GM06990 (cell line): ENCODE measurements around the gene TCN2.
"Not testable (repeated sequence)": the region's sequence is repeated elsewhere in the genome, so short reads cannot be mapped to it uniquely, and the experiment has no call there.

ENCODE experiments used
- DNase-seq: peaks from one replicate; pipeline ENCODE4 v3.0.0-alpha.2; 2011; ENCODE audit not compliant: insufficient read length; ENCODE audit errors: extremely low read depth
- H3K27me3 ChIP-seq: replicated peaks from 2 replicates; pipeline ENCODE4 v1.6.0; 2011; ENCODE audit warnings: low read length; ENCODE audit not compliant: control insufficient read depth, insufficient read depth
- H3K36me3 ChIP-seq: 2 replicates; pipeline ENCODE4 v1.5.1; 2011; ENCODE audit warnings: low read length; ENCODE audit not compliant: control insufficient read depth, insufficient read depth
- H3K4me3 ChIP-seq: replicated peaks from 2 replicates; pipeline ENCODE4 v1.5.1; 2011; ENCODE audit warnings: low read depth, mild to moderate bottlenecking, control low read depth, low read length
- TF ChIP-seq, protein P1 (sequence below): IDR thresholded peaks from 2 replicates; pipeline ENCODE4 v1.5.1; 2011; ENCODE audit warnings: low read length, control low read depth, mild to moderate bottlenecking, inconsistent platforms; ENCODE audit not compliant: insufficient read depth, poor library complexity, severe bottlenecking

TCN2 gene

DNA sequence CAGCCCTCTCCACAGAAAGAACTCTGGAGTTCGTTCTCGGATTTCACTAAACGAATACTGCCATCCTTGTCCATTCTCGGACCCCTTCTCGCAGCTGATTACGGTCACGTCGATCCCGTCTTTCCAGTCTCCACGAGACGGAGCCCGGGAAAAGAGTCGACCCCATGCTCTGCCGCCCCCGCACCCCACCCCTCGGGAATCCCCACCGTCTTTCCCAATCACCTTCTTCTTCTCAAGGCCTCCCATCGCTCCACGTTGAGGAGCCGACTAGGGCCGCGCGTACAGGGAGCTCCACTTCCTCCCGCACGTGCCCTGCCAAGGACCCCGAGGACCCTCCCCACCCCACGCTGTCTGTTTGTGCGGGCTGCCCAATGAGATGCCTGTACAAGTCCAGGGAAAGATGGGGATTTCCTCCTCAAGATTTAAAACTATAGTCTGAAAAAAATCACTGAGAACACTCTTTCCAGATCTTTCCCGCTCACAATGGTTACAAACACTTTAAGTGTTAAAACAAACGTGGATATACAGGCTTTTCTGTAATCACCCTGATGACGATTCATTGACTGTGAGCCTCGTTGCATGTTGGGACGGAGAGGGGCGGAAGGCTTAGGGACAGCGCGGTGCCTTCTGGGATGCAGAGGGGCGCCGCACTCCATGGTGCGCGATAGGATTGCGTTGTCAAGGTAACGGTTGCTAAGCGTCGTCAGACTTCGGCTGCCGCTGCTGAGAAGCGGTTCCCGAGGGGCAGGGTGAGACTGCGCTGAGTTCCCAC, 15.2 kb upstream of the TCN2 start, which contains the start of gene PES1:
Gene PES1 (minus strand): TSS at position 323 of the 772 bp plus-strand sequence. CDS start 77 bp downstream, at position 246.
- Histone ChIP-seq H3K36me3 (peaks cover 18% of the 10 kb centered on the region), H3K4me3 (peak within 1 kb of the TSS; percentile 95), H3K27me3 (no peaks in the 10 kb centered on the region)
- TF ChIP-seq, protein P1, sequence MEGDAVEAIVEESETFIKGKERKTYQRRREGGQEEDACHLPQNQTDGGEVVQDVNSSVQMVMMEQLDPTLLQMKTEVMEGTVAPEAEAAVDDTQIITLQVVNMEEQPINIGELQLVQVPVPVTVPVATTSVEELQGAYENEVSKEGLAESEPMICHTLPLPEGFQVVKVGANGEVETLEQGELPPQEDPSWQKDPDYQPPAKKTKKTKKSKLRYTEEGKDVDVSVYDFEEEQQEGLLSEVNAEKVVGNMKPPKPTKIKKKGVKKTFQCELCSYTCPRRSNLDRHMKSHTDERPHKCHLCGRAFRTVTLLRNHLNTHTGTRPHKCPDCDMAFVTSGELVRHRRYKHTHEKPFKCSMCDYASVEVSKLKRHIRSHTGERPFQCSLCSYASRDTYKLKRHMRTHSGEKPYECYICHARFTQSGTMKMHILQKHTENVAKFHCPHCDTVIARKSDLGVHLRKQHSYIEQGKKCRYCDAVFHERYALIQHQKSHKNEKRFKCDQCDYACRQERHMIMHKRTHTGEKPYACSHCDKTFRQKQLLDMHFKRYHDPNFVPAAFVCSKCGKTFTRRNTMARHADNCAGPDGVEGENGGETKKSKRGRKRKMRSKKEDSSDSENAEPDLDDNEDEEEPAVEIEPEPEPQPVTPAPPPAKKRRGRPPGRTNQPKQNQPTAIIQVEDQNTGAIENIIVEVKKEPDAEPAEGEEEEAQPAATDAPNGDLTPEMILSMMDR = no peak
- peak; percentile 94 for DNase-seq

DNA sequence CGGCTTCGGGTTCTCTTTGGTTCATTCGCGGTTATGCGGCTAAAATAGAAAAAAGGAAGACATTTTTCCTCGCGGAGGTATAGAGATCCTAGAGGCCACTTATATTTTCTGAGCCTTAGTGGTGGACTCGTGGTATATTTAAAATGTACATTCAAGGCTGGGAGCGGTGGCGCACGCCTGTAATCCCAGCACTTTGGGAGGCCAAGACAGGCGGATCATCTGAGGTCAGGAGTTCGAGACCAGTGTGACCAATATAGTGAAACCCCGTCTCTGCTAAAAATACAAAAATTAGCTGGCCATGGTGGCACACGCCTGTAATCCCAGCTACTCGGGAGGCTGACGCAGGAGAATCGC, 14.6 kb upstream of the TCN2 start:
- peaks cover 13% of the 10 kb centered on the region for H3K36me3 ChIP-seq
- DNase-seq, H3K27me3 ChIP-seq, H3K4me3 ChIP-seq: not testable (repeated sequence)

DNA sequence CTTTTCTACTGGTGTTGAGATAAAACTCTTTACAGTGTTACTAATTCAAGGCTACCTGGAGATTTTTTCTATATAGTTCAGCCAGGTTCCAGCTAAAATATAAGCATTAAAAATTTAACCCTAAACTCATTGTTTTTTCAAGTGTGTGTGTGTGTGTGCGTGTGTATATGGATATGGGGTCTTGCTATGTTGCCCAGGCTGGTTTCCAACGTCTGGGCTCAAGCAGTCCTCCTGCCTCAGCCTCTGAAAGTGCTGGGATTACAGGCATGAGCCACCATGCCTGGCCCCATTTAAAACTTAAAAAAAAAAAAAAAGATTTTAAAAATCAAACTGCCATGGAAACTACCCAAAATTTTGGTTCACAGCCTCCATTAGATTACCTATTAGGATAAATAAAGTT, 10.8 kb upstream of the TCN2 start:
- no peaks in the 10 kb centered on the region for H3K36me3 ChIP-seq
- TF ChIP-seq, protein P1 = no peak
- no peaks in the 10 kb centered on the region for H3K27me3 ChIP-seq
- no peak for DNase-seq
- no peak overlapping the region for H3K4me3 ChIP-seq

DNA sequence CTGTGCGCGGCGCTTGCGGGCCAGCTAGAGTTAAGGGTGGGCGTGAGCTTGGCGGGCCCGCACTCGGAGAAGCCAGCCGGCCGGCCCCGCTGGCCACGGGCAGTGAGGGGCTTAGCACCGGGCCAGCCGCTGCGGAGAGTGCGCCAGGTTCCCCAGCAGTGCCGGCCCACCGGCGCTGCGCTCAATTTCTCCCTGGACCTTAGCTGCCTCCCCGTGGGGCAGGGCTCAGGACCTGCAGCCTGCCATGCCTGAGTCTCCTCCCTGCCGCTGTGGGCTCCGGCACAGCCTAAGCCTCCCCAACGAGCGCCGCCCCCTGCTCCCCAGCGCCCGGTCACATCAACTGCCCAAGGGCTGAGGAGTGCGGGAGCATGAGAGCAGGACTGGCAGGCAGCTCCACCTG, 10.1 kb upstream of the TCN2 start:
- DNase-seq = no peak
- TF ChIP-seq, protein P1 = no peak
- no peaks in the 10 kb centered on the region for H3K36me3 ChIP-seq
- H3K4me3 ChIP-seq = no peak overlapping the region
- H3K27me3 ChIP-seq = no peaks in the 10 kb centered on the region

DNA sequence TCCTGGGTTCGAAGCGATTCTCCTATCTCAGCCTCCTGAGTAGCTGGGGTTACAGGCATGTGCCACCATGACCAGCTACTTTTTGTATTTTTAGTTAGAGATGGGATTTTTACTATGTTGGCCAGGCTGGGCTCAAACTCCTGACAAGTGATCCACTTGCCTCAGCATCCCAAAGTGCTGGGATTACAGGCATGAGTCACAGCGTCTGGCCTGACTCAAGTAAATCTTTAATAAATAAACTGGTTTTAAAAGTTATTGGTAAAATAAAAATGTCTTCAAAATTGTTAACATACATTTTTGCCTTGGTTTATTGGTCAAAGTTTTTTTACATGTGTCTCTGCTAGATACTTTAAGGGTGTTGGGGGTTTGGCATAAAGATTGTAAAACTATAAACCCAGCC, 8.0 kb upstream of the TCN2 start:
- no peak for DNase-seq

DNA sequence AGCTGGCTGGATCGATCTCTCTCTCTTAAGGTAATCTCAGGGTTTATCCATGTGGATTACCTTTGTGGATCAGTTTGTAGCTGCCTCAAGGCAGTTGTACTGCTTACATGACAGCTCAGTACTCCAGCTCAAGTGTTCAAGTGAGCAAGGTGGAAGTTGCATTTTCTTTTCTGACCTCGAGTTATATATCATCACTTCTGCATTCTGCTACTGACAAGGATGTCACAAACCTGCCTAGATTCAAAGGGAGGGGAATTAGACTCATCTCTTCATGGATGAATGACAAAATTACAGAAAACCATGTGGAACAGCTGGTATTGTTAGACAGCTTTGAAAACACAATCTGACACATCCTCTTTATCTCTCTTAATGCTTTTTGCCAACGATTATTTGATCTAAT, 6.1 kb upstream of the TCN2 start:
- Histone ChIP-seq H3K4me3 (no peak overlapping the region), H3K27me3 (no peaks in the 10 kb centered on the region), H3K36me3 (no peaks in the 10 kb centered on the region)
- DNase-seq = no peak
- TF ChIP-seq, protein P1 = no peak

More for the DNA sequence above, 8.0 kb upstream of the TCN2 start:
- Histone ChIP-seq H3K27me3 (no peaks in the 10 kb centered on the region), H3K4me3 (no peak overlapping the region), H3K36me3 (no peaks in the 10 kb centered on the region)
- TF ChIP-seq, protein P1 = no peak
